ENCODE measurements around the gene ACOT11.

DNA sequence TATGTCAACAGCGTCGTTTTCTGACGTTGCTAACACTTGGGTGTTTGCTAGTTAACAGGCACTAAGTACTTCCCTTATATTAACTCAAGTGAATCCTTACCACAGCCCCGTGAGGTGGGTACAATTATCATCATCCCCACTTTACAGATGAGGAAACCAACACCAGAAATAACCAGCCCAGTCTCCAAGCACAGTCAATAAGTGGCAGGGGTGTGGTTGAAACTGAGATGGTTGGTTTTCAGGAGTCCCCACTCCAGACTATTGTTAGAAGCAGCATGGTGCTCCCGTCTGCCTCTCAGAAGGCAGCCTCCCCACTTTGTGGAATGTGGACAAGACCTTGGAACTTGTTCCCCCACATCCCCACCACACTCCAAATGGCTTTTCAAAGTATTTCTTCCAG lies 45.7 kb upstream of the ACOT11 start:
- TF ChIP-seq, protein P1, sequence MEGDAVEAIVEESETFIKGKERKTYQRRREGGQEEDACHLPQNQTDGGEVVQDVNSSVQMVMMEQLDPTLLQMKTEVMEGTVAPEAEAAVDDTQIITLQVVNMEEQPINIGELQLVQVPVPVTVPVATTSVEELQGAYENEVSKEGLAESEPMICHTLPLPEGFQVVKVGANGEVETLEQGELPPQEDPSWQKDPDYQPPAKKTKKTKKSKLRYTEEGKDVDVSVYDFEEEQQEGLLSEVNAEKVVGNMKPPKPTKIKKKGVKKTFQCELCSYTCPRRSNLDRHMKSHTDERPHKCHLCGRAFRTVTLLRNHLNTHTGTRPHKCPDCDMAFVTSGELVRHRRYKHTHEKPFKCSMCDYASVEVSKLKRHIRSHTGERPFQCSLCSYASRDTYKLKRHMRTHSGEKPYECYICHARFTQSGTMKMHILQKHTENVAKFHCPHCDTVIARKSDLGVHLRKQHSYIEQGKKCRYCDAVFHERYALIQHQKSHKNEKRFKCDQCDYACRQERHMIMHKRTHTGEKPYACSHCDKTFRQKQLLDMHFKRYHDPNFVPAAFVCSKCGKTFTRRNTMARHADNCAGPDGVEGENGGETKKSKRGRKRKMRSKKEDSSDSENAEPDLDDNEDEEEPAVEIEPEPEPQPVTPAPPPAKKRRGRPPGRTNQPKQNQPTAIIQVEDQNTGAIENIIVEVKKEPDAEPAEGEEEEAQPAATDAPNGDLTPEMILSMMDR (IDR thresholded peaks at IDR 0.05; ENCODE audit: borderline replicate concordance, extremely low read depth, low read length, poor library complexity, severe bottlenecking) = no peak
- TF ChIP-seq EZH2 (IDR thresholded peaks at IDR 0.05; ENCODE audit: borderline replicate concordance, low read depth, low read length, severe bottlenecking) = no peak
